MV-4-11 (cell line): Measurements from ENCODE around the gene C1orf226.
"Not testable (repeated sequence)": the region's sequence is repeated elsewhere in the genome, so short reads cannot be mapped to it uniquely, and the experiment has no call there.

Source experiments
- DNase-seq: peaks from one replicate; lab custom pipeline; 2025; lab: John Stamatoyannopoulos, UW

C1orf226 gene

GRCh38 chr1:162406811-162407210 lies 25.3 kb downstream of the C1orf226 start:
- no peak for DNase-seq

DNA sequence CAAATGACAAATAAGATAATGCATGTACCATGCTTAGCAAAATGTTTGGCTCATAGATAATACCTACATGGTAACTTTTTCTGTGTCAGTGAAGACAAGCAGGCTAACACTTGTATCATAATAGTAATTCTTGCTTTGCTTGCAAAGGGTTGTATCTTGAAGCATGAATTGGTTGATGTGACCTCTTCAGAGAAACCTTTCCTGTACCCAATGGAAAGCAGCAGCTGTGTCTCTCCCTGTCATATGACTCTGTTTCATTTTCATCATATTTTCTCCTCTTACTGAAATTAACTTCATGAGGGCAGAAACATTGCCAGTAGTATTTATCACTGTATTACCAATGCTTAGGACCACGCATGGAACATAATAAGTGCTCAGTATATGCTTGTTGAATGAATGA lies 26.0 kb downstream of the C1orf226 start:
- no peak for DNase-seq

- DNase-seq: no peak
Observed at GRCh38 chr1:162412002-162412401, 30.5 kb downstream of the C1orf226 start, which contains the start of gene SH2D1B. Gene SH2D1B, minus strand, starts transcription at chr1:162412136. Its CDS starts 120 bp downstream, at chr1:162412016.

GRCh38 chr1:162416215-162416614 lies 34.7 kb downstream of the C1orf226 start:
- no peak for DNase-seq

DNA sequence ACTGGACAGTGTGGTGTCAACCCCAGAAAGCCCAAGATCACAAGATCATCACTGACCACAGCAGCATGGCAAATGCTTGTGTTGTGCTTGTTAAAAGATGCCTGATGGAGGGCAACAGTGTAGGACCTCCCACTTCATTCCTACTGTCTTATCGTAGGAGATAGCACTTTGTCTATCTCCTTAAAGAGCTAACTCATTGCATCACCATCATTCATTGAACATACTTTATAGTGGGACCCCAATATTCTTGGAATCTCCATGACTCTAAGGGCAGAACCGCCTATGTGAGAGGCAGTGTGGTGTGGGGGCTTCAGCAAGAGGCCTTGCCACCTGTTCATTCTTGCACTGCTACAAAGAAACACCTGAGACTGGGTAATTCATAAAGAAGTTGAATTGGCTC lies 35.4 kb downstream of the C1orf226 start:
- no peak for DNase-seq

GRCh38 chr1:162417650-162418049 lies 36.1 kb downstream of the C1orf226 start:
- no peak for DNase-seq

GRCh38 chr1:162418584-162418983 lies 37.1 kb downstream of the C1orf226 start:
- DNase-seq: peak; percentile 16

DNA sequence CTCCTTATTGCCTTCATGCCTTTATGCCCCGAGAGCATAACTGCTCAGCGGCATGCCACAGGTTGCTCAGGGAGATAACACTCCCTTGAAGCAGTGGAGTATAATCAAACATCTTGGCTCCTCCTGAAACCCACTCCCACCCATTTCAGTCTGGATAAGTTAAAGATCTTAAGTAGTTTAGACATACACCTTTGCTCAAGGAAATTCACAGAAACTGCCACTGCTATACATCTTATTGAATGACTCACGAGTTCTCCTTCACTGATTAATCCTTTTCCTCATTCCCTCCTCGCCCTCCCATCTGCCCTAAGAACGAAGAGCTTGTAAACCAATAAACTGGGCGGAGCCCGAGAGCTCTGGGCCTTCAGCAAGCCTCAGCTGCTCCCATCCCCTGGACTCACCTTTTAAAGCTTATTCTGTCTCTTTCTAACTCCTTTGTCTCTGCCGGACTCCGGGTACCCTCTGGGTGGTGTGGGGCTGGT lies 38.0 kb downstream of the C1orf226 start:
- DNase-seq: not testable (repeated sequence)

DNA sequence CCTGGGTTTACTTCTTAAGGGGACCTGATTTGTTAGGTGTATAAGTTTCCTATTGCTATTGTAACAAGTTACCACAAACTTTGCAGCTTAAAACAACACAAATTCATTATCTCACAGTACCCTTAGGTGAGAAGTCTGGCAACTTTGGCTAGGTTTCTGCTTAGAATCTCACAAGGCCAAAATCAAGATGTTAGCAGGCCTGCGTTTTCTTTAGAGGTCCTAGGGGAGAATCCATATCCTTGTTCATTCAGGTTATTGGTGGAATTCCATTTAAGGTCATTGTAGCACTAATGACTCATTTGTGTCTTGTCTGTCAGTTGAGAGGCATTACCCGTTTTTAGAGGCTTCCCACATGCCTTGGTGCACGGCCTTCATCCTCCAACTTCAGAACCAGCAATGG lies 38.6 kb downstream of the C1orf226 start:
- no peak for DNase-seq

DNA sequence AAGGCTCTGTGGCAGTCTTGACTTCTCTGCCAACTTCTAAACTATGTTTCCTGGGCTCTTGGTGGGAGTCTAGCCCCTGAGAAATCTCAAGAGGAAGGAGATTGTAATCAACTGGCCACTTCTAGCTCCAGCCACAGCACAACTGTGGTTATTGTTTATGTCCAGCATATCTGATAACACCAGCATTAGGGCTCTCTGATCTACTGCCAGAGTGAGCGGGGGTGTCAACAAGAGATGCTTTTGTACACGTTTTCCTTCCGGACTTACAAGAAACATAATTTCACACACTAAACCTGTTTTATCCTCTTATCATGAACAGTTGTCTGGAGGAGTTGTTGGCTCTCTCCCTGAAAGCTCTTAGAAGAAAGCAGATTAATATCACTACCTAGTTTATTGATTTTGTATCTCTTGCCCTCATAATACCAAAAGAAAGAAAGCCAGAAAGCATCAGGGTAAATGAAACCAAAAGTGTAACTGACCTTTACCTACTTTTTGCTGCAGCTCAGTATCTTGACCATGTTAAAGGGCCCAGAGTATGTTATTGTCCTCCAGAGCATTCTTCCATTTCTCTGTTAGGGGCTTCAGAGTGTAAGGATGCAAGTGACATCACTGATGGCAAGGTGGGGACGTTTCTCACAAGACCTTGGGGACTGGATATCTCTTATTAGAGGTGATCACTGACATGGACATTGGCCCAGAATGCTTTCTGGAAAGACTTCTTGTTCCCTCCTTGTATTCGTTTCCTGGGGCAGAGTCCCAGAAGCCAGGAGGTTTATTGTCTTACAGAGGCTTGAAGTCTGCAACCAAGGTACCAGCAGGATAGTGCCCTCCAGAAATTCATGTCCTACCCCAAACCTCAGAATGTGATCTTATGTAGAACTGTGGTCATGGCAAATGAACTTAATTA lies 40.0 kb downstream of the C1orf226 start:
- DNase-seq: no peak

GRCh38 chr1:162422662-162423375 lies 41.3 kb downstream of the C1orf226 start:
- peak; percentile 98 for DNase-seq

GRCh38 chr1:162430583-162430982 lies 49.1 kb downstream of the C1orf226 start:
- DNase-seq: no peak

DNA sequence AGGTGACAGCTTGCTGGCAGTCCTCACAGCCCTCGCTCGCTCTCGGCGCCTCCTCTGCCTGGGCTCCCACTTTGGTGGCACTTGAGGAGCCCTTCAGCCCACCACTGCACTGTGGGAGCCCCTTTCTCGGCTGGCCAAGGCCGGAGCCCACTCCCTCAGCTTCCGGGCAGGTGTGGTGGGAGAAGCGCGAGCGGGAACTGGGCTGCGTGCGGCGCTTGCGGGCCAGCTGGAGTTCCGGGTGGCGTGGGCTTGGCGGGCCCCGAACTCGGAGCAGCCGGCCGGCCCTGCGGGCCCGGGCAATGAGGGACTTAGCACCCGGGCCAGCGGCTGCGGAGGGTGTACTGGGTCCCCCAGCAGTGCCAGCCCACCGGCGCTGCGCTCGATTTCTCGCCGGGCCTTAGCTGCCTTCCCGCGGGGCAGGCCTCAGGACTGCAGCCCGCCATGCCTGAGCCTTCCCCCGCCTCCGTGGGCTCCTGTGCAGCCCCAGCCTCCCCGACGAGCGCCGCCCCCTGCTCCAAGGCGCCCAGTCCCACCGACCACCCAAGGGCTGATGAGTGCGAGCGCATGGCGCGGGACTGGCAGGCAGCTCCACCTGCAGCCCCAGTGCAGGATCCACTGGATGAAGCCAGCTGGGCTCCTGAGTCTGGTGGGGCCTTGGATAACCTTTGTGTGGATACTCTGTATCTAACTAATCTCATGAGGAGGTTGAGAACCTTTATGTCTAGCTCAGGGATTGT lies 51.6 kb downstream of the C1orf226 start:
- not testable (repeated sequence) for DNase-seq
